ENCODE measurements around the gene EFCAB14. TPM values are rescaled to one million over a fixed set of nuclear protein-coding genes. Genes with fewer than 3 reads are reported as not detected.

EFCAB14 gene
- total RNA-seq, 1 experiment from 2014 or later: 52.5 TPM

DNA sequence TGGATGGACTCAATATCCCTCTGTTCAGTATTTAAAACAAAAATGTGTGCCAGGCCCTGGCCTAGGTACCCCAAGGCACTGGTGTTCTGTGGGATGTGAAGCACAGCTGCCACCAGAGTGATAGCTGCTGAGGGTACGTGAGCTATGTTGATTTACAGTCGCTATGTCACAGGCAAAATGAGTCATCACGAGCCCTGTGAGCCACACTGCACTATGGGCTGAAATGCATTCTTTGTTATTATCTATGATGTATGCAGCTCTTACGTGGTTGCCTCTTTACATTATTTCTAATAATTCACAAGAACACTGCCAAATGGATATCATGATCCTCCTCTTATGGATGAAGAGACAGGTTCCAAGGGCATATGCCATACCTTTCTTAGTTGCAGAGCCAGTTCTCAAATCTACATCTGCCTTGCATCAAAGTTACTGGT, 45.1 kb downstream of the EFCAB14 start:
- no peak overlapping the region for H3K9ac ChIP-seq (ENCODE audit: low read length)
- no peaks in the 10 kb centered on the region for H3K79me2 ChIP-seq (ENCODE audit: insufficient read depth, low read length)
- H3K9me3 ChIP-seq (ENCODE audit: control insufficient read depth in 1 of 2, insufficient read depth in 1 of 2, low read depth in 1 of 2, low read length in 2 of 2): no peaks in the 10 kb centered on the region
- peaks cover 0 to 4% of the 10 kb centered on the region in 2 experiments; a peak in 3 of 4 replicates for H3K4me1 ChIP-seq (ENCODE audit: control insufficient read depth in 1 of 2, insufficient read depth in 2 of 2, low read length in 2 of 2)
- H3K4me3 ChIP-seq (replicated peaks in 1 of 2; ENCODE audit: low read depth in 1 of 2, low read length in 2 of 2): no peak overlapping the region
- H3K9me2 ChIP-seq (ENCODE audit: insufficient read depth): no peaks in the 10 kb centered on the region
- peaks cover 6 to 8% of the 10 kb centered on the region in 2 experiments; a peak in 3 of 4 replicates for H3K36me3 ChIP-seq (ENCODE audit: control insufficient read depth in 1 of 2, insufficient read depth in 2 of 2, low read length in 2 of 2)
- no peak overlapping the region for H3K4me2 ChIP-seq (ENCODE audit: low read length)
- ChIA-PET CTCF (no interaction called here), POLR2A (no interaction called here), RAD21 (ENCODE audit: low non-redundant PET in 1 of 2, low total read pairs in 2 of 2, uncharacterized antibody in 2 of 2, unreplicated experiment in 2 of 2) (no interaction called here)
- H3K27ac ChIP-seq (ENCODE audit: low read depth, low read length): no peak overlapping the region
- TF ChIP-seq, protein P1, sequence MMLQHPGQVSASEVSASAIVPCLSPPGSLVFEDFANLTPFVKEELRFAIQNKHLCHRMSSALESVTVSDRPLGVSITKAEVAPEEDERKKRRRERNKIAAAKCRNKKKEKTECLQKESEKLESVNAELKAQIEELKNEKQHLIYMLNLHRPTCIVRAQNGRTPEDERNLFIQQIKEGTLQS (IDR thresholded peaks at IDR 0.05): no peak
- TF ChIP-seq EZH2phosphoT487 (IDR thresholded peaks at IDR 0.05; ENCODE audit: borderline replicate concordance): no peak
- TF ChIP-seq CBX3 (IDR thresholded peaks at IDR 0.05; ENCODE audit: low read depth): no peak
- H3K27me3 ChIP-seq (ENCODE audit: insufficient read depth, low read length): no peaks in the 10 kb centered on the region
- no peak overlapping the region for H2AFZ ChIP-seq (ENCODE audit: low read depth, low read length, poor library complexity, severe bottlenecking)
- BruUV-seq (replicated peaks): no TSS peak
- intact Hi-C loops (cut with micrococcal nuclease): no loop called here
- DNase-seq (ENCODE audit: low read depth, low spot score) (no peak), ATAC-seq (no peak)
- no peaks in the 10 kb centered on the region for H4K20me1 ChIP-seq (ENCODE audit: insufficient read depth)

DNA sequence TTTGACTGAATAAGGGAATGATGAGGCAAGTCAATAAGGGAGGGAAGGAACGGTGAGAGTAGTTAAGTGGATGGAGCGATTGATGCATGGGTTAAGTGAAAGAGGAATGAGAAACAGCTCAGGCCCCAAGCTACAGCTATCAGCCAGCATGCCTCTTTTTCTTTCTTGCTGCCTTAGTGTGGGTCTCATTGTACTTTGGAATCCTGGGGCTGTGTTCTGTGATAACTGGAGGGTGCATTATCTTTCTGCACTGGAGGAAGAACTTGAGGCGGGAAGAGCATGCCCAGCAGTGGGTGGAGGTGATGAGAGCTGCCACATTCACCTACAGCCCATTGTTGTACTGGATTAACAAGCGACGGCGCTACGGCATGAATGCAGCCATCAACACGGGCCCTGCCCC, 46.2 kb downstream of the EFCAB14 start:
- POLR2A ChIA-PET: no interaction called here

More for the DNA sequence above, 46.2 kb downstream of the EFCAB14 start:
- H3K9me2 ChIP-seq (ENCODE audit: insufficient read depth): no peaks in the 10 kb centered on the region
- RAD21 ChIA-PET (ENCODE audit: low non-redundant PET in 1 of 2, low total read pairs in 2 of 2, uncharacterized antibody in 2 of 2, unreplicated experiment in 2 of 2): no interaction called here
- TF ChIP-seq TCF7L2 (IDR thresholded peaks at IDR 0.05; ENCODE audit: borderline replicate concordance, extremely low read depth, insufficient read depth, insufficient read length): no peak
- TF ChIP-seq, protein P2, sequence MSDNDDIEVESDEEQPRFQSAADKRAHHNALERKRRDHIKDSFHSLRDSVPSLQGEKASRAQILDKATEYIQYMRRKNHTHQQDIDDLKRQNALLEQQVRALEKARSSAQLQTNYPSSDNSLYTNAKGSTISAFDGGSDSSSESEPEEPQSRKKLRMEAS (IDR thresholded peaks at IDR 0.05): no peak
- TF ChIP-seq SIN3A (IDR thresholded peaks at IDR 0.05; ENCODE audit: low read depth): no peak
- no peak for TF ChIP-seq ZNF274 (IDR thresholded peaks at IDR 0.05; ENCODE audit: low read depth, low read length)
- TF ChIP-seq, protein P1 (IDR thresholded peaks at IDR 0.05): no peak
- no peak for TF ChIP-seq POLR2AphosphoS5 (IDR thresholded peaks at IDR 0.05; ENCODE audit: low read depth, low read length)
- no peak for TF ChIP-seq ZFX (IDR thresholded peaks at IDR 0.05)
- no peak for TF ChIP-seq POLR2A (IDR thresholded peaks at IDR 0.05; ENCODE audit: borderline replicate concordance, extremely low read depth, insufficient read depth, insufficient read length)
- no peak for TF ChIP-seq CBX3 (IDR thresholded peaks at IDR 0.05; ENCODE audit: low read depth)
- no peak for TF ChIP-seq JUND (IDR thresholded peaks at IDR 0.05)
- no peak for TF ChIP-seq YY1 (IDR thresholded peaks at IDR 0.05; ENCODE audit: extremely low read depth, insufficient replicate concordance, low read depth, low read length)
- TF ChIP-seq ELF1 (IDR thresholded peaks at IDR 0.05; ENCODE audit: borderline replicate concordance, low read depth): no peak
- TF ChIP-seq, protein P3, sequence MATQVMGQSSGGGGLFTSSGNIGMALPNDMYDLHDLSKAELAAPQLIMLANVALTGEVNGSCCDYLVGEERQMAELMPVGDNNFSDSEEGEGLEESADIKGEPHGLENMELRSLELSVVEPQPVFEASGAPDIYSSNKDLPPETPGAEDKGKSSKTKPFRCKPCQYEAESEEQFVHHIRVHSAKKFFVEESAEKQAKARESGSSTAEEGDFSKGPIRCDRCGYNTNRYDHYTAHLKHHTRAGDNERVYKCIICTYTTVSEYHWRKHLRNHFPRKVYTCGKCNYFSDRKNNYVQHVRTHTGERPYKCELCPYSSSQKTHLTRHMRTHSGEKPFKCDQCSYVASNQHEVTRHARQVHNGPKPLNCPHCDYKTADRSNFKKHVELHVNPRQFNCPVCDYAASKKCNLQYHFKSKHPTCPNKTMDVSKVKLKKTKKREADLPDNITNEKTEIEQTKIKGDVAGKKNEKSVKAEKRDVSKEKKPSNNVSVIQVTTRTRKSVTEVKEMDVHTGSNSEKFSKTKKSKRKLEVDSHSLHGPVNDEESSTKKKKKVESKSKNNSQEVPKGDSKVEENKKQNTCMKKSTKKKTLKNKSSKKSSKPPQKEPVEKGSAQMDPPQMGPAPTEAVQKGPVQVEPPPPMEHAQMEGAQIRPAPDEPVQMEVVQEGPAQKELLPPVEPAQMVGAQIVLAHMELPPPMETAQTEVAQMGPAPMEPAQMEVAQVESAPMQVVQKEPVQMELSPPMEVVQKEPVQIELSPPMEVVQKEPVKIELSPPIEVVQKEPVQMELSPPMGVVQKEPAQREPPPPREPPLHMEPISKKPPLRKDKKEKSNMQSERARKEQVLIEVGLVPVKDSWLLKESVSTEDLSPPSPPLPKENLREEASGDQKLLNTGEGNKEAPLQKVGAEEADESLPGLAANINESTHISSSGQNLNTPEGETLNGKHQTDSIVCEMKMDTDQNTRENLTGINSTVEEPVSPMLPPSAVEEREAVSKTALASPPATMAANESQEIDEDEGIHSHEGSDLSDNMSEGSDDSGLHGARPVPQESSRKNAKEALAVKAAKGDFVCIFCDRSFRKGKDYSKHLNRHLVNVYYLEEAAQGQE (IDR thresholded peaks at IDR 0.05; ENCODE audit: low read depth): no peak
- no peak for TF ChIP-seq SRF (IDR thresholded peaks at IDR 0.05; ENCODE audit: low read depth)
- TF ChIP-seq EGR1 (IDR thresholded peaks at IDR 0.05; ENCODE audit: low read depth): no peak
- TF ChIP-seq EZH2 (IDR thresholded peaks at IDR 0.05): no peak
- no peak for TF ChIP-seq EZH2phosphoT487 (IDR thresholded peaks at IDR 0.05; ENCODE audit: borderline replicate concordance)
- no peak for TF ChIP-seq SP1 (IDR thresholded peaks at IDR 0.05; ENCODE audit: low read depth)
- H3K79me2 ChIP-seq (ENCODE audit: insufficient read depth, low read length): peaks cover 3% of the 10 kb centered on the region; the same call in 1 of the 2 replicates
- ATAC-seq (no peak), DNase-seq (ENCODE audit: low read depth, low spot score) (no peak)
- no TSS peak for BruUV-seq (replicated peaks)
- H3K27ac ChIP-seq (ENCODE audit: low read depth, low read length): no peak overlapping the region
- no peaks in the 10 kb centered on the region for H3K27me3 ChIP-seq (ENCODE audit: insufficient read depth, low read length)
- no peak overlapping the region for H3K9ac ChIP-seq (ENCODE audit: low read length)
- peaks cover 0 to 8% of the 10 kb centered on the region in 2 experiments; a peak in 3 of 4 replicates for H3K4me1 ChIP-seq (ENCODE audit: control insufficient read depth in 1 of 2, insufficient read depth in 2 of 2, low read length in 2 of 2)
- no peak overlapping the region for H3K4me2 ChIP-seq (ENCODE audit: low read length)
- H3K36me3 ChIP-seq (ENCODE audit: control insufficient read depth in 1 of 2, insufficient read depth in 2 of 2, low read length in 2 of 2): peaks cover 3 to 8% of the 10 kb centered on the region in 2 experiments; a peak in 1 of 4 replicates
- intact Hi-C loops (cut with micrococcal nuclease): no loop called here
- H4K20me1 ChIP-seq (ENCODE audit: insufficient read depth): no peaks in the 10 kb centered on the region
- H3K4me3 ChIP-seq (replicated peaks in 1 of 2; ENCODE audit: low read depth in 1 of 2, low read length in 2 of 2): no peak overlapping the region
- H3K9me3 ChIP-seq (ENCODE audit: control insufficient read depth in 1 of 2, insufficient read depth in 1 of 2, low read depth in 1 of 2, low read length in 2 of 2): no peaks in the 10 kb centered on the region
- no peak overlapping the region for H2AFZ ChIP-seq (ENCODE audit: low read depth, low read length, poor library complexity, severe bottlenecking)
- CTCF ChIA-PET: no interaction called here
